Measurements from ENCODE around the gene USP30.
"Not testable (repeated sequence)": the region's sequence is repeated elsewhere in the genome, so short reads cannot be mapped to it uniquely, and the experiment has no call there.

USP30 gene

DNA sequence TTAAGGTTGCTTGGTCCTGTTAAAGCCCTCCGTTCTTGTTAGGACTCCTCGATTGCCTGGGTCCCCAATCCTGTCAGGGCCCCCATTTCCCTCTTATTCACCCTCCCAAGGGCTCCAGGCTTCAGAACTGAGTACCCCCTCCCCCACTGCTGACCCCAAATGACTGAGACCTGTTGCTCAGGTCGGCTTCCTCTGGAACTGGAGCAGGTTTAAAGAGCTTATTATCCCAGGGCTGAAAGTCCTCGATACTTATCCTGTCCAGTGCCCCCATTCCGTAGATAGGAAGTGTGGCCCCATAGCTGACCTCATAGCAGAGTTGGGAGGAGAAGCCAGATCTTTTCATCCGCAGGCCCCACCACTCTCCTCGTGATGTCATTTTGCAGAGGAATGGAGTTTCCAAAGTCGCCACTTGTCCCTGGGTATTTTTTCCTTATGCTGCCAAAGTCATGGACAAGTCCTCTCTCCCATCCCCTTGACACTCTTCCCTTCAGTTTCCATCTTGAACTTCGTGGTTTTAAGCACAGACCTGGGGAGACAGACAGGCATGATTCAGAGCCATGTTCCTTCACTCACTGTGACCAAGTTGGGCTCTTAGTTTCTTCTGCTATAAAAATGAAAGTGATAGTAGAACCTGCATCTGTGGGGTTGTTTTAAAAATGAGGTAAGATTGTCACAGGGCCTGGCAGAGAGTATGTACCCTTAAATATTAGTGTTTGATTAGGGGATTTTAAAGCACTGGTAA, 1.2 kb downstream of the USP30 start:
- DNase-seq = no peak

DNA sequence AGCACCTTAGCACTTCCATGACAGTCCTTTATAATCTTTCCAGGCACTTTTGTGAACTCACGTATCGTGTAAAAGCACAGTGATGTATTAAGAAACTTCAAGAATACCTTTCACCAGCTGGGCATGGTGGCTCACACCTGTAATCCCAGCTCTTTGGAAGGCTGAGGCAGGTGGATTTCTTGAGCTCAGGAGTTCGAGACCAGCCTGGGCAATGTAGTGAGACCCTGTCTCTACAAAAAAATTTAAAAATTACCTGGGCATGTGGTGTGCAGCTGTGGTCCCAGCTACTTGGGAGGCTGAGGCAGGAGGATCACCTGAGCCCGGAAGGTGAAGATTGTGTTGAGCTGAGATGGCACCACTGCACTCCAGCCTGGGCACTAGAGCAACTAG, 1.7 kb downstream of the USP30 start:
- DNase-seq = not testable (repeated sequence)

DNA sequence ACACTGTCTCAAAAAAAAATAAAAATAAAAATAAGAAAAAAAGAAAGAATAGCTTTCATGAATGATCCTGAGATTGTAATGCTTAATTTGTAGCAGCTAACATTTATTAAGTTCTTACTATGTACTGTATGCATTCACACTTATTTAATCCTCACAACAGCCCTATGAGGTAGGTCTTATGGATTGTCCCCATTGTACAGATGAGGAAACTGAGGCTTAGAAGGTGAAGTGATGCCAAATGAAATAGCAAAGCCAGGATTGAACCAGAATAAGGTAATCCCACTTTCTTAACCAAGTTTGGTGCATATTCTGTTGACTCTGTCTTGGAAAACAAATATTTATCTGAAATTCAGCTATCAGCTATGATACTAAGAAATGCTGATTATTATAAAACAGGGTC, 2.1 kb downstream of the USP30 start:
- DNase-seq = no peak

DNA sequence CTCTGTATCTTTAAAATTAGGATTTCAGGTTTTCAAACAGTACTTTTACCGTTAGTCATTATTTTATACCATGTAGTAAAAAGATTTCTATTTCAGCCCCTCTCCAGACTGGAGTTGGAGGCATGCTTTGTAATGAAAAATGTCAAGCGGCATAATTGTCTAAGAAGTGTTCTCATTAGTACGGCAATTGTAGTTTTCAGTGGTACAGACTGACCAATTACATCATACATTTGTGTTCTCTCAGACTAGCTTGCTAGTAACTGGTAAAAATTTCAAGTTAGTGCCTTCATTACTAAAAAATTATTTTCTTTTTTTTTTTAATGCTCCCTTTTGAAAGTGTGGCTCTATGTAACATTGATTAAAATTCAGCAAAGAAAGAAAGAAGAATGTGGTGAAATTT, 4.5 kb downstream of the USP30 start:
- DNase-seq = no peak

DNA sequence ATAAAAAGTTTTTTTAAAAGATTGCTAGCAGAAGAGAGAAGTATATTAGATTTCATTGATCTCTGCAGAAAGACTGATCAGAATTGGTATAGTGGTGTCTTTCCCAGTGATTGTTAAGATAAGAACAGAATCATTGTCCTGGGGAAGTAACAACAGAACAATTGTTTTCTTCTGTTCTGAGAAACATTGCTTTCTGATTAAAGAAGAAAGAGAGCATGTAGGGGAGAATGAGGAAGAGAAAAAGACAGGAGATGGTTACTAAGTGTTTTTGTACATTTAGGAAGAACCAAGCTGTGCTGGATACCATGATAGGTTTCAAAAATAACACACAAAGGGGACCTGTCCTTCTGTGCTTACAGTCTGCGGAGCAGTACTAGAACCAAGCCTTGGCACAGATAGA, 5.0 kb downstream of the USP30 start:
- no peak for DNase-seq

DNA sequence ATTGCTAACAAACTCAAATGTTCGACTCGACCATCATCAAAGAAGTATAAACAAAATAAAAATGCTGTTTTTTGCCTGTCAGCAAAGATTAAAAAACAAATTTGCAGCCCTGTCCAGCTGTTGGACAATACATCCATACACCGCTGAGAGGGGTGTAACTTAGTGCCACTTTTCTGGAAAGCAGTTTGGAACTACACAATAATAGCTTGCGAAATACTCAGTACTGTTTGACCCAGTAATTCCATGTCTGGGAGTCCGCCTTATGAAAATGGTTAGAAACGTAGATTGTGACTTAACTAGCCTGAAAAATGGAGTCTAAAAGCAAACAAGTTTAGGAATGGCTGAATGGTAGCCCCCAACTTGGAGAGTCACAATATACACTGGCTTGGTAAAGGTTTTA, 6.4 kb downstream of the USP30 start:
- DNase-seq = no peak

GRCh38 chr12:109064143-109064542, 11.8 kb downstream of the USP30 start:
- no peak for DNase-seq

- no peak for DNase-seq
Observed at GRCh38 chr12:109065154-109065852, 12.9 kb downstream of the USP30 start.

DNA sequence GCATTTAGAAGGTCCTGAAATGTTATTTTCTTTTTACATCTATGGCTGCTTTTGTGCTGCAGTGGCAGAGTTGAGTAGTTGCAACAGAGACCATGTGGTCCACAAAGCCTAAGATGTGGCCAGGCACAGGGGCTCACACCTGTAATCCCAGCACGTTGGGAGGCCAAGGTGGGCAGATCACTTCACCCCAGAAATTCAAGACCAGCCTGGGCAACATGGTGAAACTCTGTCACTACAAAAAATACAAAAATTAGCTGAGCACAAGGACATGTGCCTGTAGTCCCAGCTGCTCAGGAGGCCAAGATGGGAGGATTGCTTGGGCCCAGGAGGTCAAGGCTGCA, 13.4 kb downstream of the USP30 start:
- DNase-seq = no peak

- DNase-seq = no peak
Observed at GRCh38 chr12:109069307-109070271, 17.2 kb downstream of the USP30 start.

- DNase-seq = no peak
Observed at GRCh38 chr12:109074866-109075265, 22.5 kb downstream of the USP30 start.

DNA sequence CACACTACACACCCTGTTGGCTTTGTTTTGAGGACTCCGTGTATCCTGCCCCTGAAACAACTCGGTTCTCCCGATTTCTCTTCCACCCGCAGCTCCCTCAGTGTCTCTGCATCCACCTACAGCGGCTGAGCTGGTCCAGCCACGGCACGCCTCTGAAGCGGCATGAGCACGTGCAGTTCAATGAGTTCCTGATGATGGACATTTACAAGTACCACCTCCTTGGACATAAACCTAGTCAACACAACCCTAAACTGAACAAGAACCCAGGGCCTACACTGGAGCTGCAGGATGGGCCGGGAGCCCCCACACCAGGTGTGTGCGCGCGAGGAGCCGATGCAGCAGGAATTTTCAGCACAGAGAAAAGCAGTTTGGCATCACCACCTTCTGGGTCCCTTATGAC, 30.4 kb downstream of the USP30 start:
- no peak for DNase-seq

DNA sequence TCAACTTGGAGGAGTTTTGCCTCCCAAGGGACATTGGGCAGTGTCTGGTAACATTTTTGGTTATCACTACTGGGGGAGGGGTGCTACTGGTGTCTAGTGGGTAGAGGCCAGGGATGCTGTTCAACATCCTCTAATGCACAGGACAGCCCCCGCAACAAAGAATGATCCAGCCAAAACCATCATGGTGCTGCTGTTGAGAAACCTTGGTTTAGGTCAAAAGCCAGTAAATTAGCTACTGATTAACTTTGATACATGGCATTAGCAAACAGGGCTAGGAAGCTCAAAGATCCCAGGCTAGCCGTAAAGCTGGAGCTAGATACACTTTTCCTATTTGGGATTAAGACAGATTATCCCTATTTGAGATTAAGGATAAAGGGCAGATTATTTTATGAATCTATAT, 32.0 kb downstream of the USP30 start:
- DNase-seq = no peak

DNA sequence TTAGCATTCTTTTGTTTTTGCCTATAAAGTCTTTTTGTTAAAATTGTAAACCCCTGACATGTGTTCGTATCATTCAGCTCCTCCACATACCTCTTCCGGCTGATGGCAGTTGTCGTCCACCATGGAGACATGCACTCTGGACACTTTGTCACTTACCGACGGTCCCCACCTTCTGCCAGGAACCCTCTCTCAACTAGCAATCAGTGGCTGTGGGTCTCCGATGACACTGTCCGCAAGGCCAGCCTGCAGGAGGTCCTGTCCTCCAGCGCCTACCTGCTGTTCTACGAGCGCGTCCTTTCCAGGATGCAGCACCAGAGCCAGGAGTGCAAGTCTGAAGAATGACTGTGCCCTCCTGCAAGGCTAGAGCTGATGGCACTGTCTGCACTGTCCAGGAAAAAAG, 33.2 kb downstream of the USP30 start:
- no peak for DNase-seq

GRCh38 chr12:109087250-109087649, 34.9 kb downstream of the USP30 start:
- no peak for DNase-seq

- no peak for DNase-seq
Observed at GRCh38 chr12:109088818-109089217, 36.4 kb downstream of the USP30 start.

DNA sequence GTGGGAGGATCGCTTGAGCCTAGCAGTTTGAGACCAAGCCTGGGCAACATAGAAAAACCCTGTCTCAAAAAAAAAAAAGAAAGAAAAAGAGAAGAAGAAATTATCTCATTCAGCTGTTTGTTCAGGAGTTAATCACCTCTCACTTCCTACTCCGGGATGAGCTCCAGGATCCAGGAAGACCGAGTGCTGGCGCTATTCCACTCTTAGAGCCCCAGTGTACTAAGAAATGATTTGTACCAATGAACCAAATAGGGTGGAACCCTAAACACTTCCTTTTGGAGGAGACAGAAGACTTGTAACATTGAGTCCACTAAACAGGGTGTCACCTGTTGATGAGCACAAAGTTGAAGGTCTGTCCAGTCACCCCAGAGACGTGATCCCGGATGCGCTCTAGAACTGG, 37.3 kb downstream of the USP30 start:
- DNase-seq = no peak

DNA sequence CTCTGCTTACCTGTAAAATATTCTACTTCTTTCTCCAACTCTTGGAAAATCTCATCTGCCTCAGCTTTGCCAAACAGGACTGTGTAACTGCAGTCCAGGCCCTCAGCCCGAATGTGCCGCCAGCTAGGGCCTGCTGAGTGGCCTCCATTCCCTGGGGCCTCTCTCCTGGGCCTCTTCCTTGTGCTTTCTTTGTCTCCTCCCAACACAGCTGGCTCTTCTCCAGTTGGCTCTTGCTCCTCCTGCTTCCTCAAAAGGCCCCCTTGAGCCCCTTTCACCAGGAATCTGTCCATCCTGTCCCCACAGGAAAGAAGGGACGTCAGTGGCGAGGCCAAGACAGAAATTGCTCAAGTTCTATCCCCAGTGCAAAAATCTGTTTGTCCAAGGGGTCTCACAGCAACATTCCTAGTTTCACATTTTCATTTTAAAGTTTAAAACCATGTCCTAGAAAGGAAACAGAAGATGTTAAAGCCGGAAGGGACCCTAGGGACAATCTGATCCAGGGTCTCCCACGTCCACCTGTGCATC, 40.2 kb downstream of the USP30 start:
- no peak for DNase-seq

DNA sequence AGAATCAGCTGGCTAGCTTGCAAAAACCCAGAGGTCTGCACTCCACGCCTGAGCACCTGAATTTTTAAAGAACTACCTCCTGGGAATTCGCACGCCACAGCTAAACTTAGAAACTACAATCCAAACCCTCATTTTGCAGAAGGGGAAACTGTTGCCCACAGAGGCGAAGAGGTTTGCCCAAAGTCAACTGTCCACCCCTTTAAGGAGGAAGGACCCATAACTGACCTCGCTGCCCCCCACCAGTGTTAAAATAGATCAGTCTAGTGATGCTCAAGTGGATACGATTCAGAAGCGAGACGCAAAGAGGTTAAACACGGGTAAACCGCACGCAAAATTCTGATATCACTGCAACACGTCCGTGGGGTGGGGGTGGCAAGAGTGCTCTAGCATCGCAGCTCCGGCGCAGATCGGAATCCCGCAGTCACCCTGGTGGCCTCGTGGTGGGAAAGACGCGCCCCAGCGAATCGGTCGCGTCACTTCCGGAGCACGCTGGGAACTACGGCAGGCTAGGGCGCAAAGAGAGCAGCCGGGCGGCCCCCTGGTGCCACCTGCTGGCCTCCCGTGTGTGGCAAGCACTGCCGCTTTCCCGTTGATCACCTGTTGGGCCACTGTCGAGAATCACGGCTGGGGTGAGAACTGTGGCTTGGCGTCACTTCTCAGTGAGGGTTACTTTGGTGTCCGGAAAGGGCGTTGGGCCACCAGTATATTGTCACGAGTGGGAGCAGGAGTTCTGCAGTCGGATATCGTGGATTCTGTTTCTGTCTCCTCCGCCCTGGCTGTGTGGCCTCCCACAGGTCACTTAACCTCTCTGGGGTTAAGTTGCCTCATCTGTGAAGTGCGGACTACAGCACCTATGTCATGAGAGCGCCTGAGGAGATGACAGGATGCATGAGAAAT, 40.9 kb downstream of the USP30 start, which contains the start of gene ALKBH2:
Gene ALKBH2, minus strand, starts transcription at position 451 of the 897 bp plus-strand sequence. CDS start 686 bp downstream, outside the sequence.
- DNase-seq = peak; percentile 96

GRCh38 chr12:109097140-109097434, 44.7 kb downstream of the USP30 start:
- DNase-seq = no peak

DNA sequence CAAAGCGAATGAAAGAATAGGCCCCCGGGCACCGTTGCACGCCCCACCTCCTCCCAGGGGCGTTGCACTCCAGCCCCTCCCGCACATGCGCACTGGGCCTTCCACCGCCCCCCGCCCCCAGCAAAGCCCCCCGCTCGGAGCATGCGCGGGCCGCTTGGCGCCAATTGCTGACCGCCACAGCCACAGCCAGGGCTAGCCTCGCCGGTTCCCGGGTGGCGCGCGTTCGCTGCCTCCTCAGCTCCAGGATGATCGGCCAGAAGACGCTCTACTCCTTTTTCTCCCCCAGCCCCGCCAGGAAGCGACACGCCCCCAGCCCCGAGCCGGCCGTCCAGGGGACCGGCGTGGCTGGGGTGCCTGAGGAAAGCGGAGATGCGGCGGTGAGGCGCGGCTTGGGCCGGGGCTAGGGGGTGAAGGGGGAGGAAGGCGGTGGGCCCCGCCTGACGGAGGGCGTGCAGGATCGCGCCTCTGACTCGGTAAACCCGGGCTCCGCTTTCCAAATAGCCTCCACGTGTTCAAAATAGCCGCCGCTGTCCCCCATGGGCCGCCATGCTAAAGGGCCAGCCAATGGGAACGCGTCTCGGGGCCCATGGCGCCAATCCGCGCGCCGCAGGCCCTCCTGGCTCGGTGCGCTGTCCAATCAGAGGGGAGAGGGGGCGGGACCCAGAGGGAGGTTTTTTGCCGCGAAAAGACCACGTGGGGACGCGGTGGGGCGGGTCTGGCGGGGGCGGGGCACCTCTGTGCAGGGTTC, 45.2 kb downstream of the USP30 start, which contains the start of gene UNG:
Gene UNG, plus strand, starts transcription at position 163 of the 748 bp plus-strand sequence. Its CDS starts 83 bp downstream, at position 246.
- DNase-seq = peak; percentile 97
